Effector memory CD8-positive, alpha-beta T cell (primary cell): Measurements from ENCODE around the gene SUN1.
"Not testable (repeated sequence)": the region's sequence is repeated elsewhere in the genome, so short reads cannot be mapped to it uniquely, and the experiment has no call there.

Source experiments
- ATAC-seq: fragments of 150-1000 bp; cut with Tn5 transposase; replicated peaks from 2 replicates; pipeline ENCODE4 v1.10.0; 2021; ENCODE audit warnings: mild to moderate bottlenecking, moderate library complexity
- DNase-seq, 3 experiments: peaks; one replicate each; pipeline ENCODE4 v3.0.0; 2021
- H3K27ac Mint-ChIP-seq, 2 donors: one replicate each; pipeline ENCODE4 v1.8.0; 2022; ENCODE audit warnings: mild to moderate bottlenecking in 2 of 2, mixed read lengths in 2 of 2, moderate library complexity in 2 of 2
- H3K27me3 Mint-ChIP-seq, 2 donors: one replicate each; pipeline ENCODE4 v1.8.0; 2022; ENCODE audit warnings: mixed read lengths in 2 of 2
- H3K36me3 Mint-ChIP-seq: one replicate; pipeline ENCODE4 v1.8.0; 2022; ENCODE audit warnings: mild to moderate bottlenecking, moderate library complexity, mixed read lengths; ENCODE audit not compliant: insufficient read depth
- H3K4me1 Mint-ChIP-seq, 2 donors: one replicate each; pipeline ENCODE4 v1.8.0; 2022; ENCODE audit warnings: low read depth in 2 of 2, mixed read lengths in 2 of 2
- H3K4me3 Mint-ChIP-seq, 2 donors: one replicate each; pipeline ENCODE4 v1.8.0; 2022; ENCODE audit warnings: mild to moderate bottlenecking in 2 of 2, mixed read lengths in 2 of 2, moderate library complexity in 2 of 2
- H3K9me3 Mint-ChIP-seq, 2 donors: one replicate each; pipeline ENCODE4 v1.8.0; 2022; ENCODE audit warnings: mixed read lengths in 2 of 2

The SUN1 gene

DNA sequence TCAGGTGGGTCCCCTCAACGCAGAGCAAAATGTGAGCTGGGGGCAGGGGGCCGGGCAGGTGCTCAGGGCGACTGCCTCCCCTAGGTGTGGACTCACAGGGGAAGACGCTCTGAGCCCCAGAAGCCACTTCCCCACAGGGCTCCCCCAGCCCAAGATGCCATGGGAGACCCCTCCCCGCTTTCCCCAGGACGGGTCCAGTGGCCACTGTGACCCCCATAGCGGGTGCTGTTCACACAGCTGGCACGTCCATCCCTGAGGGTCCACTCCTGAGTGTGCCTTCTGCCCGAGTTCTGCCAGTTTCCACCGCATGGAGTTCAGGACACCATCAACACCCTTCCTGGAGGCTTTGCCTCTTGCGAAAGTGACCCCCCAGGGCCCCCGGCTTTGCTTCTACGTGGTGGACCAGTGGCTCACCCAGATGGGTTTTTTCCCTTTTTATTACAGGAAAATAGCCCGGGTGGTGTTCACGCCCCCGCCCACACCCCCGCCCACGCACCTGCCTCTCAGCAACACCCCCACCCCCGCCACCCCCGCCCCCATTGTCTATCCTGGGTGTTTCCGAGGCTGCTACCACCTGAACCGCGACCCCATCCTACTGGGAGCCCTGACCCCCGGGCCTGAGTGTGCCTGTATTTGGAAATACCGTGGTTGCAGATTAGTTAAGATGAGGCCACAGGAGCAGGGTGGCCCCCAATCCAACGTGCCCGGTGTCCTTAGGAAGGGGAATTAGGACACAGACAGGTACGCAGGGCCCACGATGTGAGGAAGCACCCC, 90.2 kb downstream of the SUN1 start:
- Mint-ChIP-seq H3K27ac (peak overlapping the region; percentile 92 to 95), H3K36me3 (peaks cover 25% of the 10 kb centered on the region), H3K4me1 (peaks cover 33 to 43% of the 10 kb centered on the region in 2 donors), H3K27me3 (no peaks in the 10 kb centered on the region), H3K9me3 (no peaks in the 10 kb centered on the region), H3K4me3 (peak overlapping the region; percentile 84 to 91)
- ATAC-seq, result peak; percentile 14
- peak in 2 of 3 experiments; percentile 30 to 44 for DNase-seq

DNA sequence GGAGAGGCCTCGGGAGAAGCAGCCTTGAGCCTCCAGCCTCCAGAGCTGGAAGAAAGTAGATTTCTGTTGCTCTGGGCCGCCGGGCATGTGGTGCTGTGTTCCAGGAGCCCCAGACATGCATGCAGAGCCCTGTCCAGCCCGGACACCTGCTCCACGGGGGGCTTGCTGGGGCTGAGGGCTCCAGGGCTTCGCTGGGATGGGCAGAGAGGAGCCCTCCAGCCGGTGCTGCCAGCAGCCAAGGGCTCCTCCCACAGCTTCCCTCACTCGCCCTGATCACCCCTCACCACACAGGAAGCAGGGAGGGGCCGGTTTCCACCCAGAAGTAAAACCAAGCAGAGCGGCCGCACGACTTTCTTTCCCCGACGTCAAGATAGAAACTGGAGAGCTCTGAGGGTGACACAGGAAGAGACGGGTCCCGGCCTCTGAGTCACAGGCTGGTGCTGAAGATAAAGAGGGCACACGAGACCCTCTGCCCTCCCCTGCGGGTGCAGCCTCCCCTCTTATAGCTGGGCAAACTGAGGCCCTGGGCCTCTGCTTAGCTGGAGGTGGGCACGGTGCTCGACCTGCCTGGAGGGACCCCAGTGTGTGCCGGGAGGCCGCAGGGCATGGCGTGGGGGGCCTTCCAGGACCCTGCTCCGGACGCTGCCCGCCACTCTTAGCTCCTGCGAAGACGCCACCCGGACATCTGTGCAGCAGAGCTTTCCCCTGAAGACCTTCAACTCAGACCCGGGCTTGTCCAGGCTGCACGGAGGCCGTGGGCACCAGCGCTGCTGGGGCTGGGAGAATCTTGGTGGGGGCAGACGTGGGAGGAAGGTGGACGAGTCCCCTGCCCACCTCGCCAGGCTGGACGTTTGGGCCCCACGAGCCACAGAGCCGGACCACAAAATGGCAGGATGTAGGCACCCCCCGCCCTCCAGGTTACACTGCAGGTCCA, 91.1 kb downstream of the SUN1 start:
- Mint-ChIP-seq H3K27ac (peak overlapping the region; percentile 92 to 95), H3K4me1 (peaks cover 34 to 39% of the 10 kb centered on the region in 2 donors), H3K4me3 (peak overlapping the region; percentile 84 to 91), H3K9me3 (no peaks in the 10 kb centered on the region), H3K36me3 (peaks cover 25% of the 10 kb centered on the region), H3K27me3 (no peaks in the 10 kb centered on the region)
- DNase-seq (peak; percentile 88 to 92 (median 90)), ATAC-seq (peak; percentile 76)

DNA sequence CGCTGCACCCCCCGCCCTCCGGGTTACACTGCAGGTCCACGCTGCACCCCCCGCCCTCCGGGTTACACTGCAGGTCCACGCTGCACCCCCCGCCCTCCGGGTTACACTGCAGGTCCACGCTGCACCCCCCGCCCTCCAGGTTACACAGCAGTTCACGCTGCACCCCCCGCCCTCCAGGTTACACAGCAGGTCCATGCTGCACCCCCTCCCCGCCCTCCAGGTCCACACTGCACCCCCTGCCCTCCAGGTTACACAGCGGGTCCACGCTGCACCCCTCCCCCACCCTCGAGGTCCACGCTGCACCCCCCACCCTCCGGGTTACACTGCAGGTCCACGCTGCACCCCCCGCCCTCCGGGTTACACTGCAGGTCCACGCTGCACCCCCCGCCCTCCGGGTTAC, 91.8 kb downstream of the SUN1 start:
- DNase-seq, H3K9me3 Mint-ChIP-seq, ATAC-seq, H3K27me3 Mint-ChIP-seq: not testable (repeated sequence)
- H3K36me3 Mint-ChIP-seq, result peaks cover 30% of the 10 kb centered on the region
- peaks cover 38 to 43% of the 10 kb centered on the region in 2 donors for H3K4me1 Mint-ChIP-seq
- peak overlapping the region; percentile 84 to 91 for H3K4me3 Mint-ChIP-seq
- H3K27ac Mint-ChIP-seq, result peak overlapping the region; percentile 92 to 96
